GM12801 (cell line): ENCODE measurements around the gene GMPPA.

Experiments
- TF ChIP-seq, protein P1 (sequence below): IDR thresholded peaks from one replicate; pipeline ENCODE4 v1.5.1; 2011; ENCODE audit warnings: control low read depth; ENCODE audit not compliant: insufficient read length; ENCODE audit errors: extremely low read depth

GMPPA gene

DNA sequence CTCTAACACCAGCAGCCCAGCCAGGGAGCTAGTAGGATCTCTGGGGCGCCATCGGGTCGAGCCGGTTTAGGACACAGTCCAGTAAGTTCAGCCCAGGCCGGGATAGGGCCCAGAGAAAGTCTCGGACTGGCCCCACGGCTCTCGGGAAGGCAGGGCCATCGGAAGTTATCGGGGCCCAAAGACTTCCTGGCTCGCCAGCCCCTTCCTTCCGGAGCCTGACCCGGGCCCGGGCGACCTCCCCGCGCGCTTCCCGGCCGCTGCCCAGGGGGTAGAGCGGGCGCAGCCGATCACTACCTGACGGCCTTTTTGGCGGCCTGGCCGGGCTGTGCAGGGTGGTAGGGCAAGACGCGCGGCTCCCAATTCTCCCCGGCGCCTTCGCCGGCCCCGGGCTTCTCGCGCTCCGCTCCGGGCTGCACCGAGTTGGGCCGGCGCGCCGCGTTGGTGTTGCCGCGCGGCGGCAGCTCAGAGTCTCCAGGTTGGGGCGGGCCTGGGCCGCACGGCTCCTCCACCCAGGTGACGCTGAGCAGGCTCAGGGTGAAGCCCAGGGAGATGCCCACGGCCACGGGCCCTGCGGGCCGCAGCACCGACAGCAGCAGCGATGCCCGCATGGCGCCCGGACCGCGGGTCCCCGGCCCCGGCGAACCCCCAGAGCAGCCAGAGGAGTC, 44.4 kb downstream of the GMPPA start:
- TF ChIP-seq, protein P1, sequence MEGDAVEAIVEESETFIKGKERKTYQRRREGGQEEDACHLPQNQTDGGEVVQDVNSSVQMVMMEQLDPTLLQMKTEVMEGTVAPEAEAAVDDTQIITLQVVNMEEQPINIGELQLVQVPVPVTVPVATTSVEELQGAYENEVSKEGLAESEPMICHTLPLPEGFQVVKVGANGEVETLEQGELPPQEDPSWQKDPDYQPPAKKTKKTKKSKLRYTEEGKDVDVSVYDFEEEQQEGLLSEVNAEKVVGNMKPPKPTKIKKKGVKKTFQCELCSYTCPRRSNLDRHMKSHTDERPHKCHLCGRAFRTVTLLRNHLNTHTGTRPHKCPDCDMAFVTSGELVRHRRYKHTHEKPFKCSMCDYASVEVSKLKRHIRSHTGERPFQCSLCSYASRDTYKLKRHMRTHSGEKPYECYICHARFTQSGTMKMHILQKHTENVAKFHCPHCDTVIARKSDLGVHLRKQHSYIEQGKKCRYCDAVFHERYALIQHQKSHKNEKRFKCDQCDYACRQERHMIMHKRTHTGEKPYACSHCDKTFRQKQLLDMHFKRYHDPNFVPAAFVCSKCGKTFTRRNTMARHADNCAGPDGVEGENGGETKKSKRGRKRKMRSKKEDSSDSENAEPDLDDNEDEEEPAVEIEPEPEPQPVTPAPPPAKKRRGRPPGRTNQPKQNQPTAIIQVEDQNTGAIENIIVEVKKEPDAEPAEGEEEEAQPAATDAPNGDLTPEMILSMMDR = no peak

DNA sequence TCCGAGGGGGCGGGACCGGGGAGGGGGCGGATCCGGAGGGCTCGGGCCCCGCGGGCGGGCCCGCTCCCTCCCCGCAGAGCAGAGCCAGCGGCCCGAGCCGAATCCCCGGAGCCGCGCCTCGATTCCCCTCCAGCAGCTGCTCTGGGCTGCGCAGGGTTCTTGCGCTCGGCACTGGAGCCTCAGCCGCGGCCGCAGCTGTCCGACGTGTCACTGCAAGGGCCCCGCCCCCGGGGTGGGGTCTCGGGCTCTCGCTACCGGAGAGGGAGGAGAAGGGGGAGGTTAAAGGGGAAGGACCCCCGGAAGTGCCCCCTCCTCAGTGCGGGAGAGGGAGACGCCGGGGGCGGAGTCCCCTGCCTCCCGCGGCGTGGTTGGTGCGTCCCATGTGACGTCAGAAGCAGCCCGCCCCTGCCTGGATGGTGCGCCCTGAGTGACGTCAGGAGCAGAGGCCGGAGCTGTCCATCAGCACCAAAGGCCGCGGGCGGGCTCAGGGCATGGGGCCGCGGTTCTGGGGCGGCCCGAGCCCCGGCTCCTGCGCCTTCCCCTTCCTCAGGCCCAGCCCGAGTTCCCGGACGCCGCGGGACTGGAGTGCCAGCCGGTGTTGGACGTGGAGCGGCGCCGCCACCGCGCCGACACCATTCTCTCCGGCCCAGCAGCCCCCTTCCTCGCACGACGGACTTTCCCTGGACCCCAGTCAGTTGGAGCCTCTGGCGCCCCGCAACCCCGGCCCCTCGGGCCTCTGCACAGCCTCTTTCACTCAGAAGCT, 45.1 kb downstream of the GMPPA start, which contains the start of the genes CHPF and TMEM198:
Gene CHPF (minus strand): TSS at position 214 of the 763 bp plus-strand sequence. CDS start 271 bp downstream, outside the sequence.
Gene TMEM198 (plus strand): TSS at position 433 of the 763 bp plus-strand sequence. CDS start 700 bp downstream, outside the sequence.
- TF ChIP-seq, protein P1 = no peak

- TF ChIP-seq, protein P1 = no peak
Measured at GRCh38 chr2:219544567-219544966, 45.9 kb downstream of the GMPPA start.

- TF ChIP-seq, protein P1 = no peak
Measured at GRCh38 chr2:219545295-219545942, 46.7 kb downstream of the GMPPA start.

DNA sequence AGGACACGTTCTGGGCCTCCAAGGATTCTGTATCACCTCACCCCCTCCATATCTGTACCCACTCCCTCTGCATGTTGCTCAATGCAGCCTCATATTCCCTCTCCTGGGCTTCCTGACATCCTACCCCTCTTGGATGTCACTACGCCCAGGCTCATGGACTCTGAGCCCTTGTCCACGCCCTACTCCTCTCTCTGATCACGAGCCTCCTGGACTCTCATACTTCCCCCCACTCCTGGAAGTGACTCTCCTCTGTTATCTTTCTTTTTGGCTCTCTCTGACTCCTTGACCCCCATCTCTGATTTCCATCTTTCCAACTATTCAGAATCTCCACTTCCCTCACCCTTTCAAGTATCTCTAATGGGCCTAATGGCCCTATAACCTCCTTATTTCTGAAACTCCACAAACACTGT, 47.3 kb downstream of the GMPPA start:
- TF ChIP-seq, protein P1 = no peak

GRCh38 chr2:219547621-219548020, 48.9 kb downstream of the GMPPA start:
- TF ChIP-seq, protein P1 = no peak

DNA sequence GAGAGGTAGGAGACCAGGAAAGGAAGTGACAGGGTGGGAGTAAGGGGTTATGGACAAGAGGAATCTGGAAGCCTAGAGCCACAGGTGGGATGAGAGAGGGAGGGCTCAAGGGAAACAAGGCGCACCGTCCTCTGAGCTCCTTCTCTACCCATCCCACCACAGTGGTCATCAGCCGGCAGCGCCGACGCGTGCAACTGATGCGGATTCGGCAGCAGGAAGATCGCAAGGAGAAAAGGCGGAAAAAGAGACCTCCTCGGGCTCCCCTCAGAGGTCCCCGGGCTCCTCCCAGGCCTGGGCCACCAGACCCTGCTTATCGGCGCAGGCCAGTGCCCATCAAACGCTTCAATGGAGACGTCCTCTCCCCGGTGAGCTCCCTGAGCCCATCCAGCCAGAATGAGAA, 50.3 kb downstream of the GMPPA start:
- TF ChIP-seq, protein P1 = no peak
